ENCODE measurements around the gene FBN1.

- TF ChIP-seq POLR2A (IDR thresholded peaks at IDR 0.05) (no peak), CTCF (IDR thresholded peaks at IDR 0.05) (no peak), POLR2AphosphoS5 (IDR thresholded peaks at IDR 0.05) (no peak), EP300 (IDR thresholded peaks at IDR 0.05) (no peak)
Measured at GRCh38 chr15:48631176-48631770, 14.2 kb downstream of the FBN1 start.
